ENCODE data around the gene RCL1. TPM values are rescaled to one million over a fixed set of nuclear protein-coding genes. Genes with fewer than 3 reads are reported as not detected.

Gene RCL1
- total and polyA plus RNA-seq, 2 of the 13 experiments (the other 11 are each of a cell fraction or from before 2014, with no cell fraction given), result 22.3 to 31.6 TPM

DNA sequence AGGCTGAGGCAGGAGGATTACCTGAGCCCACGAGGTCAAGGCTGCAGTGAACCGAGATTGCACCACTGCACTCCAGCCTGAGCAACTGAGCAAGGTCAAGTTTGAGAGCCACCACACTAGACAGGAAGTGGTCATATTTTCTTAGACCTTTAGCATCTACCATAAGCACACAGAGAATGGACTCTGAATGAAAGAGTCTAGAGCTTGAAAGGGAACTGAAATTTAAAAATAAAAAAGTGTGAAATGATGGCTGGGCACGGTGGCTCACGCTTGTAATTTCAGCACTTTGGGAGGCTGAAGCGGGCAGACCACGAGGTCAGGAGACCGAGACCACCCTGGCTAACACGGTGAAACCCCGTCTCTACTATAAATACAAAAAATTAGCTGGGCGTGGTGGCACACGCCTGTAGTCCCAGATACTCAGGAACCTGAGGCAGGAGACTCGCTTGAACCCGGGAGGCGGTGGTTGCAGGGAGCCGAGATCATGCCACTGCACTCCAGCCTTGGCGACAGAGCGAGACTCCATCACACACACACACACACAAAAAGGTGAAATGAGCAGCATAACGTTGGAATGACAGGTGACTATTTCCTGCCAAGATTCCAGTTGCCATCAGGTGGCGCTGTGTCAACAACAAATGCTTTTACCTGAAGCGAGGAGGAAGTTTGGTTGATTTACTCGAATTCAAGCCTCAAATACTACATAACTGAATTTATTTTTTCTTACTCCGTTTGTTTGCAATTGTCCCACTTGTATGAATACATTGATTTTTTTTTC lies 30.4 kb upstream of the RCL1 start:
- Histone ChIP-seq H4K20me1 (ENCODE audit: insufficient read depth, low read length) (no peaks in the 10 kb centered on the region), H3K36me3 (replicated peaks in 1 of 2; ENCODE audit: control insufficient read depth in 1 of 2, insufficient read depth in 2 of 2, low read length in 2 of 2) (no peaks in the 10 kb centered on the region), H3K27ac (ENCODE audit: extremely low read length, insufficient read depth, low read length) (no peak overlapping the region), H3K4me1 (ENCODE audit: insufficient read depth, low read length) (peaks cover 23% of the 10 kb centered on the region), H3K27me3 (ENCODE audit: control insufficient read depth in 1 of 2, insufficient read depth in 2 of 2, low read length in 2 of 2) (no peaks in the 10 kb centered on the region; a peak in 1 of 5 replicates), H3K4me2 (ENCODE audit: low read depth, low read length) (peak overlapping the region; percentile 96), H3K9me3 (ENCODE audit: low read length) (no peaks in the 10 kb centered on the region), H3K4me3 (replicated peaks in 1 of 3; ENCODE audit: insufficient read depth in 1 of 3, low read depth in 2 of 3, low read length in 3 of 3) (peak overlapping the region; percentile 21 to 62 (median 55)), H2AFZ (ENCODE audit: low read length) (no peak overlapping the region), H3K79me2 (ENCODE audit: insufficient read depth, low read length) (no peaks in the 10 kb centered on the region), H3K9ac (ENCODE audit: insufficient read depth, low read depth, low read length) (peak overlapping the region; percentile 36; the same call in 1 of the 2 replicates)
- FAIRE-seq (peak; percentile 98), DNase-seq (ENCODE audit: low spot score) (peak; percentile 72), ATAC-seq (peak; percentile 73)
- ChIA-PET CTCF (ENCODE audit: low intra/inter-chr PET ratio, low total read pairs) (interaction anchor here (2.8 to 5.4 kb wide), 2 partner anchors 162 to 226 kb away, joined by 24 to 59 read pairs; no protein-coding TSS in a partner anchor), POLR2A (no interaction called here)
- whole genome bisulfite sequencing (ENCODE audit: low lambda C conversion rate), result under 1% methylated on average over 12 of the region's 22 CpGs
- BruUV-seq (replicated peaks), result no TSS peak
- in situ Hi-C loops (cut with HindIII; ENCODE audit: extremely low pct_ligation_motif_present, low pct_unique_long_range_greater_than_20kb) (loop anchor here (10.0 to 25.0 kb wide), 3 partner anchors 163 to 825 kb away; partner anchors contain the start of gene PLGRKT), intact Hi-C loops (cut with micrococcal nuclease; ENCODE audit: unreplicated experiment) (loop anchor here (1.0 to 5.0 kb wide), 7 partner anchors 35 to 675 kb away; partner anchors contain the start of gene PLGRKT)
- TF ChIP-seq, protein P1, sequence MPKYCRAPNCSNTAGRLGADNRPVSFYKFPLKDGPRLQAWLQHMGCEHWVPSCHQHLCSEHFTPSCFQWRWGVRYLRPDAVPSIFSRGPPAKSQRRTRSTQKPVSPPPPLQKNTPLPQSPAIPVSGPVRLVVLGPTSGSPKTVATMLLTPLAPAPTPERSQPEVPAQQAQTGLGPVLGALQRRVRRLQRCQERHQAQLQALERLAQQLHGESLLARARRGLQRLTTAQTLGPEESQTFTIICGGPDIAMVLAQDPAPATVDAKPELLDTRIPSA (CRISPR knock-in tag; IDR thresholded peaks at IDR 0.05; ENCODE audit: borderline replicate concordance), result no peak
- TF ChIP-seq ZNF557 (CRISPR knock-in tag; IDR thresholded peaks at IDR 0.05) (no peak), ZNF460 (CRISPR knock-in tag; IDR thresholded peaks at IDR 0.05; ENCODE audit: borderline replicate concordance) (no peak), BHLHE40 (IDR thresholded peaks at IDR 0.05; ENCODE audit: low read length) (no peak), EEA1 (CRISPR knock-in tag; IDR thresholded peaks at IDR 0.05; ENCODE audit: borderline replicate concordance) (no peak), TCF7 (IDR thresholded peaks at IDR 0.05; ENCODE audit: low read depth) (no peak), MEIS1 (CRISPR knock-in tag; IDR thresholded peaks at IDR 0.05; ENCODE audit: borderline replicate concordance) (peak; percentile 51; the same call in 1 of the 2 replicates), ZNF703 (CRISPR knock-in tag; IDR thresholded peaks at IDR 0.05; ENCODE audit: borderline replicate concordance) (no peak), SETDB1 (CRISPR knock-in tag; IDR thresholded peaks at IDR 0.05; ENCODE audit: borderline replicate concordance) (no peak), ZNF354B (CRISPR knock-in tag; IDR thresholded peaks at IDR 0.05) (no peak), NR2F6 (IDR thresholded peaks at IDR 0.05) (no peak), NR2F6 (CRISPR knock-in tag; IDR thresholded peaks at IDR 0.05) (peak; percentile 42; the same call in 1 of the 2 replicates), ZSCAN22 (CRISPR knock-in tag; IDR thresholded peaks at IDR 0.05) (no peak), TBP (CRISPR knock-in tag; IDR thresholded peaks at IDR 0.05) (no peak), NR2F1 (CRISPR knock-in tag; IDR thresholded peaks at IDR 0.05) (no peak), MXI1 (IDR thresholded peaks at IDR 0.05; ENCODE audit: borderline replicate concordance, low read depth, low read length) (no peak; the same call in 2 of the 3 replicates), SOX5 (CRISPR knock-in tag; IDR thresholded peaks at IDR 0.05; ENCODE audit: borderline replicate concordance) (no peak), GTF3A (CRISPR knock-in tag; conservative IDR thresholded peaks at IDR 0.05) (no peak), IKZF4 (CRISPR knock-in tag; IDR thresholded peaks at IDR 0.05; ENCODE audit: borderline replicate concordance, low read depth, not compliant biosample characterization) (no peak), MZF1 (CRISPR knock-in tag; IDR thresholded peaks at IDR 0.05; ENCODE audit: borderline replicate concordance) (no peak)
- TF ChIP-seq, protein P2, sequence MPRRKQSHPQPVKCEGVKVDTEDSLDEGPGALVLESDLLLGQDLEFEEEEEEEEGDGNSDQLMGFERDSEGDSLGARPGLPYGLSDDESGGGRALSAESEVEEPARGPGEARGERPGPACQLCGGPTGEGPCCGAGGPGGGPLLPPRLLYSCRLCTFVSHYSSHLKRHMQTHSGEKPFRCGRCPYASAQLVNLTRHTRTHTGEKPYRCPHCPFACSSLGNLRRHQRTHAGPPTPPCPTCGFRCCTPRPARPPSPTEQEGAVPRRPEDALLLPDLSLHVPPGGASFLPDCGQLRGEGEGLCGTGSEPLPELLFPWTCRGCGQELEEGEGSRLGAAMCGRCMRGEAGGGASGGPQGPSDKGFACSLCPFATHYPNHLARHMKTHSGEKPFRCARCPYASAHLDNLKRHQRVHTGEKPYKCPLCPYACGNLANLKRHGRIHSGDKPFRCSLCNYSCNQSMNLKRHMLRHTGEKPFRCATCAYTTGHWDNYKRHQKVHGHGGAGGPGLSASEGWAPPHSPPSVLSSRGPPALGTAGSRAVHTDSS (CRISPR knock-in tag; conservative IDR thresholded peaks at IDR 0.05), result no peak
- TF ChIP-seq, protein P3, sequence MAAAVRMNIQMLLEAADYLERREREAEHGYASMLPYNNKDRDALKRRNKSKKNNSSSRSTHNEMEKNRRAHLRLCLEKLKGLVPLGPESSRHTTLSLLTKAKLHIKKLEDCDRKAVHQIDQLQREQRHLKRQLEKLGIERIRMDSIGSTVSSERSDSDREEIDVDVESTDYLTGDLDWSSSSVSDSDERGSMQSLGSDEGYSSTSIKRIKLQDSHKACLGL (CRISPR knock-in tag; IDR thresholded peaks at IDR 0.05), result no peak

Measured in HepG2 (cell line).